Aorta (tissue), 5 donors: ENCODE measurements around the gene CDK5R1. TPM values are rescaled to one million over a fixed set of nuclear protein-coding genes. Genes with fewer than 3 reads are reported as not detected.
"Not testable (repeated sequence)": the region's sequence is repeated elsewhere in the genome, so short reads cannot be mapped to it uniquely, and the experiment has no call there.

Experiments
- ATAC-seq: fragments of 200-7000 bp; cut with Tn5 transposase; one replicate; pipeline ENCODE4 v1.9.1; 2022; ENCODE audit warnings: moderate library complexity; ENCODE audit not compliant: low FRiP score
- DNase-seq, 2 donors: peaks; one replicate each; pipeline ENCODE4 v3.0.0-alpha.2; 2020
- H3K27ac ChIP-seq, 2 donors: one replicate each; pipeline ENCODE4 v1.5.1; 2013; ENCODE audit warnings: low read length in 2 of 2, mild to moderate bottlenecking in 2 of 2, moderate library complexity in 2 of 2, control low read depth in 1 of 2, inconsistent platforms in 1 of 2, low read depth in 1 of 2
- H3K27me3 ChIP-seq, 2 donors: one replicate each; pipeline ENCODE4 v1.6.1; 2013; ENCODE audit warnings: control low read depth in 1 of 2, low read length in 1 of 2, mild to moderate bottlenecking in 1 of 2, moderate library complexity in 1 of 2; ENCODE audit not compliant: insufficient read depth in 2 of 2, control insufficient read depth in 1 of 2
- H3K36me3 ChIP-seq, 2 donors: one replicate each; pipeline ENCODE4 v1.6.1; 2013; ENCODE audit warnings: control low read depth in 1 of 2, low read length in 1 of 2, mild to moderate bottlenecking in 1 of 2; ENCODE audit not compliant: insufficient read depth in 2 of 2, control insufficient read depth in 1 of 2
- H3K4me1 ChIP-seq, 2 donors: one replicate each; pipeline ENCODE4 v1.6.1; 2013; ENCODE audit warnings: low read length in 2 of 2, control low read depth in 1 of 2, mild to moderate bottlenecking in 1 of 2, moderate library complexity in 1 of 2; ENCODE audit not compliant: insufficient read depth in 2 of 2, control insufficient read depth in 1 of 2
- H3K4me3 ChIP-seq, 2 donors: one replicate each; pipeline ENCODE4 v1.5.1; 2013; ENCODE audit warnings: low read length in 2 of 2, control low read depth in 1 of 2, mild to moderate bottlenecking in 1 of 2
- H3K9me3 ChIP-seq: one replicate; pipeline ENCODE4 v1.6.1; 2013; ENCODE audit warnings: mild to moderate bottlenecking, low read length; ENCODE audit not compliant: control insufficient read depth
- WGBS, 2 donors: extraction: QIAGEN DNeasy Blood & Tissue Kit; methylation state at CpG; one replicate each; pipeline ENCODE4 v1.1.7; 2013; 5-methylcytosine and 5-hydroxymethylcytosine counted together
- intact Hi-C, 2 donors: fragments of 100-400 bp; cut with DNase I; formaldehyde crosslinking; loops; one replicate each; pipeline versions ENCODE4 v1.14.2 to v1.15.0; 2022
- polyA plus RNA-seq, 2 donors: library from polyadenylated mRNA; stranded (reverse); fragments of 200-250 nt; gene quantifications; one replicate each; pipeline ENCODE4 v1.2.3, GENCODE V29; 2013
- total RNA-seq, 2 donors: library from RNA; stranded (reverse); fragmentation: NEBNext Ultra II Directional; extraction: Animal tissue kit (Norgen Biotek cat#: 25700); gene quantifications; one replicate each; pipeline ENCODE4 v1.2.1, GENCODE V29; 2021
- donor health status: healthy with polysubstance abuse.
- donor health status: Bipolar disorder and iron deficiency.
- donor health status: DM: no; HTN: no; CAD: no.
- donor health status: DM: no; HTN: no; CAD: no.
- donor health status: DM: yes; HTN: yes; CAD: no.

The CDK5R1 gene
- total and polyA plus RNA-seq, 4 donors, result under 0.01 to 1.0 (median 0.67) TPM

DNA sequence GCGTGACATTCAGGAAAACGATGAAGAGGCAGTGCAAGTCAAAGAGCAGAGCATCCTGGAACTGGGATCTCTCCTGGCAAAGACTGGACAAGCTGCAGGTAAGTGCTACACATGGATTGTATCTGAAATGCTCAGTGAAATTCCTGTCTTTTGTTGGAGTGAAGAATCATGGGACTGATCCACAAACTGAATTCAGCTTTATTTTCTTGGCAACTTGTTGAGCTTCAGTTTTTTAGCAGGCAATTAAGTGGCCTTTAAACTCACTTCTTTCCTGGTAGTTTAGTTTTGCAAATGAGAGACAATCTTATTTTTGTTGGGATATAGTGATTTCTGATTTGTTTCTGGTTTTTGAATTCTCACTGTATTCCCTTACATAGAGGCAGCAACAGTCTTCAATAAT is 39.8 kb upstream of the CDK5R1 start:
- WGBS, 2 donors, result 56 to 76% methylated on average over 2 of the region's 2 CpGs
- no peak overlapping the region for H3K4me3 ChIP-seq
- intact Hi-C loops, result no loop called here
- no peak for DNase-seq
- no peak overlapping the region for H3K27ac ChIP-seq
- ATAC-seq, result no peak
- H3K27me3 ChIP-seq, result no peaks in the 10 kb centered on the region
- no peaks in the 10 kb centered on the region for H3K4me1 ChIP-seq
- no peaks in the 10 kb centered on the region for H3K36me3 ChIP-seq
- H3K9me3 ChIP-seq, result no peaks in the 10 kb centered on the region

DNA sequence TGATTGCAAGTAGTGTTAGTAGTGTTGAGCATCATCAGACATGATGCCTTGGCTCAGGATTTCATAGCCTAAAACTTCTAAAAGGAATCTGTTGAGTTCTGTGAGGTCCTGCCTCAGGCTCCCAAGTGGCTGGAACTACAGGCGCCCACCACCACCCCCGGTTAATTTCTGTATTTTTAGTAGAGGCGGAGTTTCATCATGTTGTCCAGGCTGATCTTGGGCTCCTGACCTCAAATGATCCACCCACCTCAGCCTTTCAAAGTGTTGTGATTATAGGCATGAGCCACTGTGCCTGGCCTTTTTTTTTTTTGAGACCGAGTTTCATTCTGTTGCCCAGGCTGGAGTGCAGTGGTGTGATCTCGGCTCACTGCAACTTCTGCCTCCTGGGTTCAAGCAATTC is 36.8 kb upstream of the CDK5R1 start:
- DNase-seq (no peak), ATAC-seq (no peak)
- H3K4me1 ChIP-seq, result no peaks in the 10 kb centered on the region
- intact Hi-C loops, result no loop called here
- no peaks in the 10 kb centered on the region for H3K27me3 ChIP-seq
- no peak overlapping the region for H3K27ac ChIP-seq
- H3K4me3 ChIP-seq, result no peak overlapping the region
- no peaks in the 10 kb centered on the region for H3K9me3 ChIP-seq
- peaks cover 7 to 11% of the 10 kb centered on the region in 2 donors for H3K36me3 ChIP-seq
- 94 to 95% methylated on average over 5 of the region's 5 CpGs for WGBS, 2 donors

DNA sequence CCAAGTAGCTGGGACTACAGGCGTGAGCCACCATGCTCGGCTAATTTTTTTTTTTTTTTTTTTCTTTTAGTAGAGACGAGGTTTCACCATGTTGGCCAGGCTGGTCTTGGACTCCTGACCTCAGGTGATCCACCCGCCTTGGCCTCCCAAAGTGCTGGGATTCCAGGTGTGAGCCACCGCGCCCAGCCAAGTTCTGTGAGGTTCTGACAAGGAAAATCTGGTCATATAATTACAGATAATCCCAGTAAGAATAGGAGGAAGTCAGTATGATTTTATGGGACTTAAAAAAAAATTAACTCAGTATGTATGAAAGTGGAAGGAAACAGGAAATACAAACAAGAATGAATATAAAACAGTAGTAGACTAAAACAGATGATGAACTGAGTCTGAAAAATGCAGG is 36.4 kb upstream of the CDK5R1 start:
- DNase-seq, H3K4me3 ChIP-seq, H3K9me3 ChIP-seq, ATAC-seq, H3K27ac ChIP-seq, H3K4me1 ChIP-seq, intact Hi-C loops, H3K27me3 ChIP-seq: not testable (repeated sequence)
- peaks cover 7 to 12% of the 10 kb centered on the region in 2 donors for H3K36me3 ChIP-seq
- WGBS, 2 donors, result 90 to 96% methylated on average over 6 of the region's 6 CpGs

DNA sequence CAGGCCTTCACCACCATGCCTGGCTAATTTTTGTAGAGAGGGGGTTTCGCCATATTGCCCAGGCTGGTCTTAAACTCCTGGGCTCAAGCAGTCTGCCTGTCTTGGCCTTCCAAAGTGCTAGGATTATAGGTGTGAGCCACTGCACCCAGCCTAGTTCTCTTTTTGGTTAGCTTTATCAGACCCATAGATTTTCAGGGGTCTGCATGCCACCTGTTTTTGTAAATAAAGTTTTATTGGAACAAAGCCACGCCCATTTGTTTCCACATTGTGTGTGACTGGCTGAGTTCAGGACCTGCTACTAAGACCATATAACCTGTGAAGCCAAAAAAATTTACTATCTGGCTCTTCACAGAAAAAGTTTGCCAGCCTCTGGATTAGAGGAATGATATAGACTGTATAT is 34.9 kb upstream of the CDK5R1 start:
- Histone ChIP-seq H3K4me1 (no peaks in the 10 kb centered on the region), H3K4me3 (no peak overlapping the region), H3K27me3 (no peaks in the 10 kb centered on the region), H3K36me3 (peaks cover 7 to 12% of the 10 kb centered on the region in 2 donors), H3K9me3 (no peaks in the 10 kb centered on the region), H3K27ac (no peak overlapping the region)
- 73 to 97% methylated on average over 2 of the region's 2 CpGs for WGBS, 2 donors
- no peak for DNase-seq
- ATAC-seq, result no peak
- intact Hi-C loops, result no loop called here

DNA sequence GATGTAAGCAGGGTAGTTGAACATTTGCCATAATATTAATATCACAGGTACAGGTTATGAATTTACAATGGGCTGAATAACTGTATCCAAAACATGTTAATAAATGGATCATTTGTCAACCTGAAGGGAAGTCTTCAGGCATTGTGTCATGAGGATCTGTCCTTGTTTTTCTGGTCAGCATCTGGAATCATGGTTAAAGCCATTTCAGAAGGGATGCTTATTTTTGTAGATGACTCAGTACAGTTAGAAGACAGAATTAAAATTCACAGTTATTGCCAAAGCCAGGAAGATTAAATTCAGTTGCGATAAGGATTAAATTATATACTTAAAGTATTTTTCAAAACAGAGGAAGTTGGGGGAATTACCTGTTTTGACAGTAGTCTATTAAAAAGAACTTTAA is 34.5 kb upstream of the CDK5R1 start:
- Histone ChIP-seq H3K9me3 (no peaks in the 10 kb centered on the region), H3K4me3 (no peak overlapping the region), H3K27me3 (no peaks in the 10 kb centered on the region), H3K36me3 (peaks cover 7 to 12% of the 10 kb centered on the region in 2 donors), H3K27ac (no peak overlapping the region), H3K4me1 (no peaks in the 10 kb centered on the region)
- WGBS, 2 donors, result 89 to 92% methylated on average over 1 of the region's 1 CpG
- DNase-seq, result no peak
- intact Hi-C loops, result no loop called here
- ATAC-seq, result no peak

DNA sequence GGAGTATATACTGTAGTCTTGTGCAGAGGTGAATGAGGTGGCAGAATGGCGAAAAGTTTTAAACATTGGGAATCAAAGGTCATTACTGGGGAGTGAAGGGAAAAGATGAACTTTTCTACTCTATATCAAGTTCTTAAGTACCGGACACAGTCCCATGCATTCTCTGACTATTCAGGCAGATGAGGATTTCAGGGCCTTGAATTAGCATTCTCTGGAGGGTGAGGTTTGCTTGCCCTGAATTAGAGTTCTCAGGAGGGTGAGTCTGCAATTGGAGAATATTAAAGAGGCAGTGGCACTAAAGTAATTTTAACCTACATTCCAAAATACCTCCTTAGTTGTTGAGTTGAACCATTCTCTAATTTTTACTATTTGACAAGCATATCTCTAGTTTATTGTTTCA is 33.4 kb upstream of the CDK5R1 start:
- WGBS, 2 donors, result 95% methylated on average over 2 of the region's 2 CpGs
- H3K36me3 ChIP-seq, result peaks cover 7 to 12% of the 10 kb centered on the region in 2 donors
- no peaks in the 10 kb centered on the region for H3K4me1 ChIP-seq
- no peaks in the 10 kb centered on the region for H3K27me3 ChIP-seq
- H3K27ac ChIP-seq, result no peak overlapping the region
- H3K9me3 ChIP-seq, result no peaks in the 10 kb centered on the region
- DNase-seq (no peak), ATAC-seq (no peak)
- intact Hi-C loops, result no loop called here
- H3K4me3 ChIP-seq, result no peak overlapping the region

DNA sequence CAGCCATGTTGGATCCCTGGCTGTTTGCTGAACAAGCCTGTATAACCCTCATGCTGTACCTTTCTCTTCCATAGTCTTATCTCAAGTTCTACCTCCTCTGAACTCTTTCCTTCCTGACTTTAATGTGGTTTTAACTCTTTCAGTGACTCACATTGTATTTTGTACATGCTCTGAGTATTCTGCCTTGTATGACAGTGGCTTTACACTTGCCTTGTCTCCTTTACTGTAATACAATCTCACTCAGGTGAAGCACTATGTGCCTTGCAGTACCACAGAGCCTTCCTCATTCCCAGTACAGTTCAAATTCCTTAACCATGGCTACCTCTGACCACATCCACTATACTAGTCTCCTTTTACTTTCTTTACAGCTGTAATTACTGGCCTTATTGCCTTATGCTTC is 28.4 kb upstream of the CDK5R1 start:
- no peaks in the 10 kb centered on the region for H3K9me3 ChIP-seq
- peaks cover 8 to 12% of the 10 kb centered on the region in 2 donors for H3K36me3 ChIP-seq
- no peaks in the 10 kb centered on the region for H3K4me1 ChIP-seq
- H3K4me3 ChIP-seq, result no peak overlapping the region
- no peak overlapping the region for H3K27ac ChIP-seq
- DNase-seq, result no peak
- no peaks in the 10 kb centered on the region for H3K27me3 ChIP-seq
- intact Hi-C loops, result no loop called here
- ATAC-seq, result no peak

DNA sequence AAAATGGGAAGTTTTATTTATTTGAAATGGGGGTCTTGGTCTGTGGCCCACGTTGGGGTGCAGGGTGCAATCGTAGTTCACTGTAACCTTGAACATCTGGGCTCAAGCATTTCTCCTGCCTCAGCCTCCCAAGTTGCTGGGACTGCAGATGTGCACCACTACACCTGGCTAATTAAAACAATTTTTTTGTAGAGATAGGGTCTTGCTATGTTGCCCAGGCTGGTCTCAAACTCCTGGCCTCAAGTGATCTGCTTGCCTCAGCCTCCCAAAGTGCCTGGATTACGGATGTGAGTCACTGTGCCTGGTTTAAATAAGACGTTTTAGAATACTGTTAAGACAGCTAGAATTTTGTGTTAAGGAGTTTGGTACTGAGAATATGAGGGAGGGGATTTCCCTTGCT is 26.7 kb upstream of the CDK5R1 start:
- Histone ChIP-seq H3K9me3 (no peaks in the 10 kb centered on the region), H3K36me3 (peaks cover 0 to 2% of the 10 kb centered on the region in 2 donors), H3K27ac (no peak overlapping the region), H3K27me3 (no peaks in the 10 kb centered on the region), H3K4me3 (no peak overlapping the region), H3K4me1 (no peaks in the 10 kb centered on the region)
- DNase-seq (no peak), ATAC-seq (no peak)
- intact Hi-C loops, result no loop called here
- 93 to 94% methylated on average over 4 of the region's 4 CpGs for WGBS, 2 donors

DNA sequence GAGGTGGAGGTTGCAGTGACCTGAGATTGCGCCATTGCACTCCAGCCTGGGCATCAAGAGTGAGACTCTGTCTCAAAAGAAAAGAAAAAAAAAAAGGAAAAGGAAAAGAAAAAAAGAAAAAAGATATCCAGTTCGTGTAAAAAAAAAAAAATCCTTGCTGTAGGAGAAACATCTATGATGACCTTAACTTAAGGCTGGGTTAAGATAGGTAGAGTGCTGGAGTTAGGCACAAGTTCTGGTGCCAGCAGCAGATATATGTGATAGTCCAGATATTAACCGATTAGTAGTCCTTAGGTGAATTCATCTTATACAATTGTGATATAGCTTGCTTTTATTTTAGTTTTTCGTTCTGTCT is 25.3 kb upstream of the CDK5R1 start:
- 50 to 53% methylated on average over 4 of the region's 4 CpGs for WGBS, 2 donors
- Histone ChIP-seq H3K4me1 (no peaks in the 10 kb centered on the region), H3K9me3 (no peaks in the 10 kb centered on the region), H3K36me3 (peaks cover 0 to 2% of the 10 kb centered on the region in 2 donors), H3K4me3 (no peak overlapping the region), H3K27me3 (no peaks in the 10 kb centered on the region), H3K27ac (no peak overlapping the region)
- intact Hi-C loops, result no loop called here
- ATAC-seq (no peak), DNase-seq (no peak)
